GM12864 (cell line): ENCODE measurements around the gene ACVR2B.
A peak's percentile ranks its signal among the peaks of the same experiment; 100 is the strongest.

Experiments used
- DNase-seq: peaks from one replicate; pipeline ENCODE4 v3.0.0-alpha.2; 2011; ENCODE audit warnings: low read depth
- H3K4me3 ChIP-seq: 2 replicates; pipeline ENCODE4 v1.5.1; 2011; ENCODE audit warnings: mild to moderate bottlenecking, low read depth, low read length, control low read depth
- TF ChIP-seq, protein P1 (sequence below): IDR thresholded peaks from 2 replicates; pipeline ENCODE4 v1.5.1; 2011; ENCODE audit warnings: low read depth, mild to moderate bottlenecking, moderate library complexity, low read length, control low read depth, inconsistent platforms; ENCODE audit errors: missing control alignments

ACVR2B gene

DNA sequence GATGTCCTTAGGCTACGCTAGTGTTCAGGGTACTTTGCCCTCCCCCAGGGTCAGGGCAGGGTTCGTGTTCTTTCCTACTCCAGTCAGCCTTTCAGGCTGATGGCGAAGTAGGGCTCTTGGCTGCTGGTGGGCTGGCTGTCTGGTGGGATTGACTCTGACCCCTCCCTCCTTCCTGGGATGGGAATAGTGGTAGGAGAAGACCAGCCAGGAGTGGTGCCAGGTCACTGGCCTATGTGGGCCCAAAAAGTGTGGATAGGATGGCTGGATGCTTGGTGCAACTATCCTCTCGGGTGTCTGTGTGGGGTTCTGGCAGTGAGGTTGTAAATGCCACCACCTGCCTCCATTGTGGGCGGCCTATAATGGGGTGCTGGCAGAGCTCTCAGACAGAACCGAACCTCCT is 22.0 kb downstream of the ACVR2B start:
- TF ChIP-seq, protein P1, sequence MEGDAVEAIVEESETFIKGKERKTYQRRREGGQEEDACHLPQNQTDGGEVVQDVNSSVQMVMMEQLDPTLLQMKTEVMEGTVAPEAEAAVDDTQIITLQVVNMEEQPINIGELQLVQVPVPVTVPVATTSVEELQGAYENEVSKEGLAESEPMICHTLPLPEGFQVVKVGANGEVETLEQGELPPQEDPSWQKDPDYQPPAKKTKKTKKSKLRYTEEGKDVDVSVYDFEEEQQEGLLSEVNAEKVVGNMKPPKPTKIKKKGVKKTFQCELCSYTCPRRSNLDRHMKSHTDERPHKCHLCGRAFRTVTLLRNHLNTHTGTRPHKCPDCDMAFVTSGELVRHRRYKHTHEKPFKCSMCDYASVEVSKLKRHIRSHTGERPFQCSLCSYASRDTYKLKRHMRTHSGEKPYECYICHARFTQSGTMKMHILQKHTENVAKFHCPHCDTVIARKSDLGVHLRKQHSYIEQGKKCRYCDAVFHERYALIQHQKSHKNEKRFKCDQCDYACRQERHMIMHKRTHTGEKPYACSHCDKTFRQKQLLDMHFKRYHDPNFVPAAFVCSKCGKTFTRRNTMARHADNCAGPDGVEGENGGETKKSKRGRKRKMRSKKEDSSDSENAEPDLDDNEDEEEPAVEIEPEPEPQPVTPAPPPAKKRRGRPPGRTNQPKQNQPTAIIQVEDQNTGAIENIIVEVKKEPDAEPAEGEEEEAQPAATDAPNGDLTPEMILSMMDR: no peak
- DNase-seq: no peak
- no peak overlapping the region for H3K4me3 ChIP-seq

- no peak overlapping the region for H3K4me3 ChIP-seq
- TF ChIP-seq, protein P1: no peak
- DNase-seq: no peak
These were observed 22.6 kb downstream of the ACVR2B start for GRCh38 chr3:38476157-38476756.

- TF ChIP-seq, protein P1: no peak
- H3K4me3 ChIP-seq: no peak overlapping the region
- no peak for DNase-seq
These were observed 23.5 kb downstream of the ACVR2B start for GRCh38 chr3:38477057-38477820.

DNA sequence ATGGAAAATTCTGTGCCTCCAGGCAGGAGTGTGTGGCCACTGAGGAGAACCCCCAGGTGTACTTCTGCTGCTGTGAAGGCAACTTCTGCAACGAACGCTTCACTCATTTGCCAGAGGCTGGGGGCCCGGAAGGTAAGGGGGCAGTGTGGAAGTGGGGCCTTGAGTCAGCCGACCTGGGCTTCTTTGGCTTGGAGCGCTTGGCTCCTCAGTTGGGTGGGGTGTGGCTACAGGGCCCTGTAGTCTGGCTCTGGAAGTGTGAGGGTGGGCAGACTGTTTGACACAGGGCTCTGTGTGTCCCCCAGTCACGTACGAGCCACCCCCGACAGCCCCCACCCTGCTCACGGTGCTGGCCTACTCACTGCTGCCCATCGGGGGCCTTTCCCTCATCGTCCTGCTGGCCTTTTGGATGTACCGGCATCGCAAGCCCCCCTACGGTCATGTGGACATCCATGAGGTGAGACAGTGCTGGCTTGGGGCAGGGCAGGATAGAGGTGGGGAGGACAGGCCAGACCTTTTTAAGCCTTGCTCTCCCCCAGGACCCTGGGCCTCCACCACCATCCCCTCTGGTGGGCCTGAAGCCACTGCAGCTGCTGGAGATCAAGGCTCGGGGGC is 24.3 kb downstream of the ACVR2B start:
- TF ChIP-seq, protein P1: no peak
- DNase-seq: no peak
- H3K4me3 ChIP-seq: no peak overlapping the region

DNA sequence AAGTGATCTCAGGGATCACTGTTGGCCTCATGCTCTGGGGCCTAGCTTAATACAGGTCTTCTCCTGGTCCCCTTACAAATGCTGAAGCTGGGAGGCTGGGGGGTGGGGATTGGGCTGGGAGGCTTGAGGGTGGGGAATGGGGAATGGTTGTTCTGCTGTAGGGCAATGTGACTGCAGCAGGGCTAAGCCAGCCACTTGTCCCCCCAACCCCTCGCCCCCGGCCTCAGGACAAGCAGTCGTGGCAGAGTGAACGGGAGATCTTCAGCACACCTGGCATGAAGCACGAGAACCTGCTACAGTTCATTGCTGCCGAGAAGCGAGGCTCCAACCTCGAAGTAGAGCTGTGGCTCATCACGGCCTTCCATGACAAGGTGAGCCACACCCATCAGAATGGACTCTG is 25.2 kb downstream of the ACVR2B start:
- no peak for DNase-seq
- TF ChIP-seq, protein P1: no peak
- H3K4me3 ChIP-seq: no peak overlapping the region

DNA sequence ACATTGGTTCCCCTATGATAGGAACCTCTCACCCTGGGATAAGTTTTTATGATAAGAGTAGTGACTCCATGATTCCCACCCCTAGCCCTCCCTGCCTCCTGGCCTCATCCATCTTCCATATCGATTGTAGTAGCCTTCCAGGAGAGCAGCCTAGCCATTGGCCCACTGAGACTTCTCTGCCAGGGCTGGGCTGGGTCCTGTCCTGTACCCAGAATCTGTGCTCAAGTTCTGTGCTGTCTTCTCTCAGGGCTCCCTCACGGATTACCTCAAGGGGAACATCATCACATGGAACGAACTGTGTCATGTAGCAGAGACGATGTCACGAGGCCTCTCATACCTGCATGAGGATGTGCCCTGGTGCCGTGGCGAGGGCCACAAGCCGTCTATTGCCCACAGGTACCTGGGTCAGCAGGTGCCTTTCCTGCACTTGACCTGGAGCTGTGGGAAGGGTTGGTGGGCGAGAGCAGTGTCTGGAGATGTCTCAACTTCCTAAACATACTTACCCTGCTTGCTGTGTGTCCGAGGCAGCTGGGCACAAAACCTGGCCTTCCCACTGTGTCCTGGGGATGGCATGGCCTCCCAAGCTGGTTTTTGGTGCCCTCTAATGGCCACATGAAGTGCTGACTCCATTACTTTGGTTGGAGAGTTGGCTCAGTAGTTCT is 25.9 kb downstream of the ACVR2B start:
- no peak overlapping the region for H3K4me3 ChIP-seq
- TF ChIP-seq, protein P1: peak; percentile 83
- DNase-seq: no peak
